HG02885 (cell line): ENCODE data around the gene FAAP100.

Experiments used
- ATAC-seq: cut with Tn5 transposase; IDR thresholded peaks from one replicate; pipeline ENCODE4 v1.9.1; 2021; ENCODE audit warnings: mild to moderate bottlenecking; ENCODE audit not compliant: unreplicated experiment, poor library complexity

The FAAP100 gene

DNA sequence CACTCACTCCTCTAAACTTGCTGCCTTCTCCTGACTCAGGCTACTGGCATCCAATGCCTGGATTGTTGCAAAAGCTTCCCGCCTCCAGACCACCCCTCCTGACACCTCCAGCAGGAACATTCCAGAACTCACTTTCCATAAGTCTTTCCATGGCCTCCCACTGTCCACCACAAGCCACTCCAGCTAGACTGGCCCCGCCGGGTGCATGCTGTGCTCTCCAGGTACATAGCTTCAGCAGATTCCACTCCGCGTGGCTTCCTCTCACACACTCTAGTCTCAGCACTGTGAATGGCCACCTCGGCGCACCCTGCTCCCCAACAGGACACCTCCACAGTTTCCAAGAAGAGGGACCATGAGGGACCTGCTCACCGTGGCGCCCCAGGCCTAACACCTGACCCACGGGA, 25.9 kb upstream of the FAAP100 start:
- no peak for ATAC-seq

DNA sequence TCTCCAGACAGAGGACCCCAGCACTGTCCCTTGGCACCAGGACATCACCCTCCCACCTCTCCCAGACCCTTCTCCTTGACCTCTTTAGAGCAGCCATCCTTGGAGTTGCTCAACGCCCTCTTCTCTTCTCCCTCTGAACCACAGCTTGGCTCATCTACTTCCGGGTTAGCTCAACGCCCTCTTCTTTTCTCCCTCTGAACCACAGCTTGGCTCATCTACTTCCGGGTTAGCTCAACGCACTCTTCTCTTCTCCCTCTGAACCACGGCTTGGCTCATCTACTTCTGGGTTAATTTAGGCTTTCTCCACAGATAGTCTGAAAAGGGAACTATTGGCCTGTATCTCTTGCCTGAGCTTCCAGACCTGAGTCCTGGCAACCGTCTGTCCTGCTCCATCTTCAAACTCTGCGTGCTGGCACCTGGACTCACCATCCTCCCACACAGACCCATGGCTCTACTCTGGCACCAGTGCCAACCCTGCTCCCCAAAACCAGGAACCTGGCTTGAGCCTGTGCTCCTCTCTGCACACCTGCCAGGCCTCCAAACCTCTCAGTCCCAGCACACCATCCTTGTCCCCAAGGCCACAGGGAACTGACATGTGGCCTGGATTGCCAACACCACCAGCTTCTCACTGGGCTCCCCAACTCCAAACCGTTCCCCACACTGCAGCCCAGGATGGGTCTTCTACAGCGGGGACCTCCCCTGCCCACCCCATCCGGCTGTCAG, 25.3 kb upstream of the FAAP100 start:
- ATAC-seq: no peak

DNA sequence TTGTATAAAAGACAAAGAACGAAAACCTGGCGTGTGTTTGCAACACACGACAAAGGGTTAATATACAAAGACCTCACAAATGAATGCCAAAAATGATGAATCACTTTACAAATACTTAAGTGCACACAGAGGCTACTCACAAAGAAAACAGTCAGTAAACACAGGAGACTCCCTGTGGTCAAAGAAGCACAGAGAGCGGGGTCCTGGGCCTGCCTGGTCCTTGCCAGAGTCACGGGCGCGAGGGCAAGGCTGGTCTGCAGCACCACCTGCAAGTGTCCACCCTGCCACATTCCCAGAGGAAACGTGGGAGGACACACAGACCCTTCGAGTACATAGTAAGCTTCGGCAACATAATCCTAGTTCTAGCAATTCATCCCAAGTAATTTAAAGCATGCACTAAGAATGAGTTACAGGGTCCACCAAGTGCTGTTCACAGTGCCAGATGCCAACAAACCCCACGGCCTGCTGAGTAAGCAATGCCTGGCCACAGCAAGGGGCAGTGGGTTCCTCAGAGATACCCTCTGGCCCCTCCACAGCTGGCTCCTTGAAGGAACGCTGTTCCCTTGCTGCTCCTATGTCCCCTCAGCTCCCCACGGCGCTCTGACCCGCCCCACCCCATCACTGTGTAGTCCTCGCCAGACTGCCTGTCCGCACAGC, 24.6 kb upstream of the FAAP100 start:
- ATAC-seq: no peak

DNA sequence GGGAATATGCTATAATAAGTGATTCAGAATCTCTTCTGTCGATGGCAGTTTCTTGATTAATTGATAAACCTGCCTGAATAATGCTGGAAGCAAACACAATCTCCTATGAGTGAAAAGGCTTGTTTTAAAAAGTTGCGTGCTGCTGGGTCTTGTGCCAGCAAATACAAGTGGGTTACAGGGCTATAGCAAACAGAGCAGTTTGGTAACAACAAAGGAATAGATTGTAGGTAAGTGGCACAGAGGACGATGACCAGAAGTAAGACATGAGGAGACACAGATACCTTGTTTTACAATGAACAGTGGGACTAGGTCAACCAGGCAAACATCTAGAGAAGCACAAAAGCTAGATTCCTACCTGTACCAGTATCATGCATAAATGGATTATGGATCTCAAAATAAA, 23.7 kb upstream of the FAAP100 start:
- ATAC-seq: no peak

DNA sequence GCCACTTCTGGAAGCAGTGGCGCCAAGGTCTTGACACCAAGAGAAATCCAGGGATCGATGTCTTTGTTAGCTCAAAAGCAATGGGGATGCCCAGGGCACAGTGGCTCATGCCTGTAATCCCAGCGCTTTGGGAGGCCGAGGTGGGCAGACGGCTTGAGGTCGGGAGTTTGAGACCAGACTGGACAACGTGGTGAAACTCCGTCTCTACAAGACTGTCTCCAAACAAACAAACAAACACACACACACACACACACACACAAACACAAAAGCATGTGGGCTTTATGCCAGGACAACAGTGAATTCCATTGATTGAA, 22.4 kb upstream of the FAAP100 start:
- ATAC-seq: no peak

DNA sequence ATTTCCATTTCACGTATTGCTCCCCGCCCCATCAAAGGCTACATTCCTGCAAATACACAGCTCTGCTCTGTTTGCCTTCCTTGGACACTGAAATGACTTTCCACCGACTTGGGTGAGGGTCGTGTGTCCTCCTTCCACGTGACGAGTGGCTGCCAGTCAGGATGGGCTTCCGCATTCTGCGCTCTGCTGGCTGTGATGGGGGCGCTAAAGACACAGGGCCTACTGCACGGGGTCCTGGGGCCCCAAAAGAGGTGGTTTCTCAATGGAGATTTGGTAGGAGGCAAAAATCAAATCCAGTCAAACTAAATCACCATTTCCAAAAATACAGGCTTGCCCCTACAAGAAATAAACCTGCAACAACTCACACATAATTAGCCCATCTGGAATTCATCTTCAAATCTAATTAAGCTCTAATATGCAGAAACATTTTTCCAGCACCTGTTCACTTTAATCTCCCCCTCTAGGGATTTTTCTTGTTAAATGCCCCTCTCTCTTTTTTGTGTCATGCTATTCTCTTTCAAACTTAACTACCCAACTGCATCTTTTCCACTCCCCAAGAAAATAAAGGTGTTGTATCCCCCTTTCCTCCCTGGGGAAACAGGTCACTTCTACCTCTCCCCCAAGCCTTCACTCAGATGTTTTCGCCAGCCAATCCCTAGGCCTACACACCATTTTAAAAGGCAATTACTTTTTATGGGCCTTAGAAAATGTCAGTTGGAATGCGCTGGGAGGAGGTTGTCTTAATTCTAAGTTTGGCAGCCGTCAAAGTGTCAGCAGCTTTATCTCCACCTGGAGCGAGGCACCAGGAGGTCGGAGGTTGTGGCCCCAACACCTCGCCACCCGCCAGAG, 21.9 kb upstream of the FAAP100 start:
- no peak for ATAC-seq

DNA sequence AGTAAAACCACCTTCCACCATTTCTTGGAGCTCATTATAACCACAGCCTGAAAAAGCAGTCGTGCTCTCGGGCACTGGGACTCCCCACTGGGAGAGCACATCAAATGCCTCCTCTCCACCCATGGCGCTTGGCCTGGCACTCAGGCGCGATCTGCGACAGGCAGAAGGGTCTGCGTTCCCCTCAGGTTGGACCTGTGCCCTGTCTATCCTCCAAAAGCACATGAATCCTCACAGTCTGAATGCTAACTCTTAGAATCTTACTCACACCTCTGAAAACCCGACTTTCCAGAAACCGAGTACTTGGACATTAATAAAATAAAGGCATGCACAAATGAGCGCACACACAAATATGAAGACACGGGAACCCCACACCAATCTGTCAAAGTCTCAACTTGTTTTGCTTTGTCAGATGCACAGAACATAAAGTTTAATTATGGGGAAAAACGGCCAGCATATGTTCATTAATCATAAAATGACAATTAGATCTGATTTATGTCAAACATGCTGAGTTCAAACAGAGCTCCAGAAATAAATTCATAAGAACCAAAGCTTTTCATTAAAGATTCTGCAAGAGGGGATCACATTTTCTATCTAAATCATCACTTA, 20.5 kb upstream of the FAAP100 start:
- ATAC-seq: no peak

DNA sequence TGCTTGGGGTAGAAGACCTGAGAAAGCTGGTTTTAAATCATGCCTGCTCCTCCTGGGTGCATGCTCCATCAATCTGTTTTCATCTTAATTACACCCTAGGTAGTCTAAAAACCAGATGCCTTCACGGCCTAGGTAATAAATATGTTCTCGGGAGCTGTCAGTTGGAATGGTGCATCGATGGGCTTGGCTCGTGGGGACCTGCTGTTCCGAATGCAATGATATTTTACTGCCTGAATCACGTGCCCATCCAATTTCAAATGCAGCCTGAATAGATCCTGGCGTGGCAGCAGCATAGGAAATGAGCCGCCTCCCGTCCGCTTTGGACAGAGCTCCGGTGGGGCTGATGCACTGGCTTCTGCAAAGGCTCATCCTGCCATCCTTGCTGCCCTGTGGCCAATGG, 18.8 kb upstream of the FAAP100 start:
- ATAC-seq: no peak

DNA sequence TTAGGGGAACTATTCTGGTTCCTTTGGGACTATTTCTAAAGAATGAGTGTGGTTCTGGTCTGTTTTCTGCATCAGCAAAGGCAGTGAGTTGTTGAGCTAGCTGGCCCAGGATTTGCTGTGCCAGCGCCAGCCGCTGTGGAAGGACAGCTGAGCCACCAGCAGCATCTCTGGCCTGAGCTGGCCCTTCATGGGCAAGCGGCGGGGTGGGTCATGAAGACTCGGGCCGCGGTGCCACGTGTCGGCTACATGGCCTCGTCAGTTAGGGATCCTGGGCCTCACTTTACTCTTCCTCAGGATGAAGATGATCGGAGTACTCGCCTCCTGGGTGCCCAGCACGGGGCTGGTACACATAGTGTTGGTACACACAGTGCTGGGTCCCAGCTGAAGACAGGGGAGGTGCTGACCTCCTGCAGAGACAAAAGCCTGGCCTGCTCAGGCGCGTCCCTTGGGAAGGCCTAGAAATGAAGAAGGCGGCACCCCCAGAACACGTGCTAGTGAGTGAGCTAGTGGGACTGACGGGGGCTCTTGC, 17.9 kb upstream of the FAAP100 start:
- ATAC-seq: no peak

DNA sequence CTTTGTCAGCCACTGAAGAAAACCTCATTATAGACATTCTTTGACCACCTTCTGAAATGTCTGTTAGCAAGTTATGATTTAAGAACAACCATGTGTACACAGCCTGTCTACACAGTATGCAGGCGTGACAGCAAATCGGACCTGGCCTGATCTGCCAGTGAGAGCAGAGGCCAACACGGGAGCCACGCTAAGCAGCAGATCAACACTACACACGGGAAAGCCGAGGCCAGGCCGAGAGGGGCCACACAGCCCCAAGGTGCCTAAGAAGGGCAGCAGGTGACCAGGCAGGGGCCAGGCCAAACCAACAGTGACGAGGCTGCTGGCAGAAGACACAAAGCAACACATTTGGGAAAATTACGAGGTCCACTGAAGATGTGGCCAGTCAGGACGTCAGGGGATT, 16.3 kb upstream of the FAAP100 start:
- ATAC-seq: no peak

DNA sequence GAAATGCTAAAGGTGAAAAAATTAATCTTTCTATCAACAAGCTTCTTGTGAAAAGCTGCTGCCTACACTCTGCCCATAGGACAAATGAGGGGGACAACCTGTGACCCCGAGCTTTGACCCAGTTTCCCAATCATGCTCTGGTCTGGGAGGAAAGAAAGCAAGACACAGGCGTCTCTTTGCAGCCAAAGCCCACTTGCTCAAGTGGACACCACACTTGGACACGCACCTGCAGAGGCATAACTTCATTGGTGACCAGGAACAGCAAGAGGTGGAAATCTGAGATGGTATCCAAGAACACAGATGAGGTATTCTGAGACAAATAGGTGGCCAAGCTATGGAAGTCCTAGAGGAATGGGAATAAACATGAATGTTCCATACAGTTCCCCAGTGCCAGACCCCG, 15.0 kb upstream of the FAAP100 start:
- ATAC-seq: no peak

DNA sequence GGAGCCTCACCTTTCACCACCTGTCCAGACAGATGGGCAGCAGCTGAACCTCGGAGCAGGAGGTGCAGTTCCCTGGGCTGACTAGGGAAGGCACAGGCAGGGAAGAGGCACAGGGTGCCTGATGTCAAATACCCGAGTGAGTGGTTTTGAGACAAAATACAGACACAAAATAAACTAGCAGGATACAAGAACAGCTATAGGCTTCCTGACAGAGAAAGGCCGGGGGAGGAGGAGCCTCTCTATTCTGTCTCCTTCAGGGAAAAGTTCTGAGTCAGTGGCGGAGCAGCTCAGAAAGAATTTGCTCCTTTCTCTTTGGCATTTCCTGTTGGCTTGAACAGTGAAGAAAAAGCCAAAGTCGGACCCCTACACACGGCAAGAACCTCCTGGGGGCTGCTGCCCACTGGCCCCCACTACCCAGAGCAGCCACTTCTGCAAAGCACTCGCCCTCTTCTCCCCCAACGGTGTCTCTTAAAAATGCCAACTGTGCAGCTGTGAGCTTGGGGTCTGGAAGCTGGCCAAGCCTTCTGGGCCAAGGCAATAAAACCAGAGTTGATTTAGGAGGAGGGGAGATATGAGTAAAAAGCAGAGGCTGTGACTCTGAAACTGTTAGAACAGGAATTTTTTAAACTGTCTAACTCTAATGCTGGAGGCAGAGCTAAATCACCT, 14.4 kb upstream of the FAAP100 start:
- no peak for ATAC-seq

DNA sequence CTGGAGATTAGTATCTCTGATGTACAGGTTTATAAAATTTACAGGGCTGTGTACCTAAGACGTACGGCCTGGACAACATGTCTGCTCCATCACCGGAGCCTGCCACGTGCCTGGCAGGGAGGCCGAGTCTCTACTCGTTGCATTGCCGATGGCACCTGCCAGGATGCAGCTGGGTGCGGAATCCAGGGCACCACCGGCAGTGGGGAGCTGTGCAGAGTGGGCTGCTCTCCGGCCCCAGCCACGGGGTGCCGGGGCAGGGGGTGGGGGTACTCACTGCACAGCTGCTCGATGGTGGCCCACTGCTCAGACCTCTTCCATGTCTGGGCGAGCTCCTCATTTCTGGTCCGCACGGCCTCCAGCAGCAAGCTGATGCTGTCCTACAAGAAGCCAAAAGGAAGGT, 13.1 kb upstream of the FAAP100 start:
- no peak for ATAC-seq

DNA sequence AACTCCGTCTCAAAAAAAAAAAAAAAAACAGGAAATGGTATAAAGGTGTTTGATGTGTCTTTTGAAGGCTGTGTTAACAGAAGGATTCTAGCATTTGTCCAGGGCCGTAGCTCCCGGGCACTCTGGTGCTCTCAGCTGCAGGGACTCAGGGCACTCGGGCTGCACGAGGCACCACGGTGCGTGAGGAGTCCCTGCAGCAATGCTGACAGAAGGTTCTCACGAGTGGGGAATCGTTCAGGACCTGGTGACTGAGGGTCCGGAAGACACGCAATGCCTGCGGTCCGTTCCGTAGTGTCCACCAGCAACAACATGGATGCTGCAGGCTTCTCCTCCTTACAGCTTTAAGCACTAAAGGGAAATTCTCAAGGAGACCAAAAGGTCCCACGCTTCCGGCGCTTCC, 12.6 kb upstream of the FAAP100 start:
- no peak for ATAC-seq

DNA sequence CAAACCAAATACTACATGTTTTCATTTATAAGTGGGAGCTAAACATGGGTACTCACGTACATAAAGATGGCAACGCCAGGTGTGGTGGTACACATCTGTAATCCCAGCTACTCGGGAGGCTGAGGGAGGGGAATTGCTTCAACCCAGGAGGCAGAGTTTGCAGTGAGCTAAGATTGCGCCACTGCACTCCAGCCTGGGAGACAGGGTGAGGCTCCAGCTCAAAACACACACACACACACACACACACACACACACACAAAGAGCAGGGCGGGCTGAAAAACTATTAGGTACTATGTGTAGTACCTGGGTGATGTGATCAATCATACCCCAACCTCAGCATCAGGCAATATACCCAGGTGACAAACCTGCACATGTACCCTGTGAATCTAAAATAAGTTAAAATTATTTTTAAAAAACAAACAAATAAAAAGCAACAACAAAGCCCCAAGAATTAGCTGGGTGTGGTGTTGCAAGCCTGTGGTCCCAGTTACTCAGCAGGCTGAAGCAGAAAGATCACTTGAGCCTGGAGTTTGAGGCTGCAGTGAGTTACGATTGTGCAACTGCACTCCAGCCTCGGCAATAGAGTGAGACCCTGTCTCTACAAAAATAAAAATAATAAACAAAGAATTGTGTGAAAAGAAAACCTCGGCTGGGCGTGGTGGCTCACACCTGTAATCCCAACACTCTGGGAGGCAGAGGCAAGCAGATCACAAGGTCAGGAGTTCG, 11.9 kb upstream of the FAAP100 start:
- ATAC-seq: no peak

DNA sequence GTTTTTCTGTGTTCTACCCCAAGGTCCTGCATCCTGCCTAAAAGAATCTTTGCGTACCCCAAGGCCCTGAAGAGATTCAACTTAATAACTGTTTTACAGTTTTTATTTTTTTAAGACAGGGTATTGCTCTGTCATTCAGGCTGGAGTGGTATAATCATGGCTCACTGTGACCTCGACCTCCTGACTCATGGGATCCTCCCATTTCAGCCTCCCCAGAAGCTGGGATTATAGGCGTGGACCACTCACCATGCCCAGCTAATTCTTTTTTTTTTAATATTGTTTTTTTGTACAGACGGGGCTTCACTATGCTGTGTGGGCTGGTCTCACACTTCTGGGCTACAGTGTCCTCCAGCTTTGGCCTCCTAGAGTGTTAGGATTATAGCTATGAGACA, 9.3 kb upstream of the FAAP100 start:
- ATAC-seq: no peak

DNA sequence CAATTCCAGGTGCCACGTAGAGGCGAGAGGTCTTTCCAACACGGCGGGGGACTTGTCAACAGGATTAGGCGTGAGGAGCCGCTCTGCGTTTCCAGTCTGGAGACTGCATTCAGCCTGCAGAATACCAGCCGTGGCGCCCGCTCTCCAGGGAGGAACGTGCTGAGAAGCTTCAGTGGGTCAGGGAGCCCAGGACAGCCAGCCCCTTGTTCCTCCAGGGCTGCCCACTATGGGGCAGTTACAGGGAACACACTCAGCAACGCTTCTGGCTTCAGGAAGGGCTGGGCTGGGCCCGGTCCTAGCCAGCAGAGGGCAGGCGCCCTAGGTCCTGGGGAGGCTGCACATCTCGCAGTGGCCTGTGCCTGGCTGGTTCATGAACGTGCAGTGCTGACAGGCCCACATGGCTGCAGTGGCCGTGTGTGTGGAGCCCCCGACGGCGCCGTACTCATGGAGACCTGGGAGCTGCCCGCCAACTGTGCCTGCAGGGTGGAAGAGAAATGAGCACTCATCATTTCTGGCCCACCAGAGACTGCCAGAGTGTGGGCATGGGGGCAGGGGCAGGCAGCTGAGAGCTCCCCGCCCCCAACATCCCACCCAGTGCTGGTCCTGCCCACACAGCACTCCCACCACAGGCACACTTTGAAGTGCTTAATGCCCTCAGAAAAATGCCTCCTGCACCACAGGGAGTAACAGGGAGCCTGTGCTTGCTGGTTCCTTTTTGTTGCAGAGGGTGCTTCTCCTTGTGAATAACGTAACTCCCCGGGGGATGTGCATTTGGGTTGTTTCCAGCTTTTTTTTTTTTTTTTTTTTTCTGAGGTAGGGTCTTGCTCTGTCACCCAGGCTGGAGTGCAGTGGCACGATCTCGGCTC, 7.0 kb upstream of the FAAP100 start:
- no peak for ATAC-seq

DNA sequence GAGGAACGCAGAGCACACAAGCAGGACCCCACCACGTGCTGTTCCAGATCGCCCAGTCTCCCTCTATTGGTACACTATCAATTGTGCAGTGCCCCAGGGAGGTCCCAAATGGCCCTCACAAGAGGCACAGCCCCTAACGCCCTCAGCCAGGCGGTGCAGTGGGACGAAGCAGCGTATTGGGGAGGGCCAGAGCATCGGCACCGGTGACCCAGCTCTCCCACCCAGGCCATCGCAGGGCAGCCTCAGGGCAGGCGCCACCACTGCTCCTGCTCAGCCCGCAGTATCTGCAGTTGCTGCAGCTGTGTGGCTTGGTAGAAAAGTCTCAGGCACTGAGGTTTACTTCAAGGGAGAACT, 5.9 kb upstream of the FAAP100 start:
- no peak for ATAC-seq
